ENCODE data around the gene DUS2. TPM values are rescaled to one million over a fixed set of nuclear protein-coding genes. Genes with fewer than 3 reads are reported as not detected.
A peak's percentile ranks its signal among the peaks of the same experiment; 100 is the strongest.
"Not testable (repeated sequence)": the region's sequence is repeated elsewhere in the genome, so short reads cannot be mapped to it uniquely, and the experiment has no call there.

DUS2 gene
- 7.6 TPM for total RNA-seq

- DNase-seq (ENCODE audit: low spot score) (peak; percentile 97), ATAC-seq (peak; percentile 97)
Measured at GRCh38 chr16:68022728-68023537, at the start of gene DUS2, which contains the start of gene DDX28. Gene DUS2, plus strand, starts transcription at chr16:68023284. Its CDS starts 14,740 bp downstream, at chr16:68038024. Gene DDX28, minus strand, starts transcription at chr16:68023232. Its CDS starts 30 bp downstream, at chr16:68023202.

DNA sequence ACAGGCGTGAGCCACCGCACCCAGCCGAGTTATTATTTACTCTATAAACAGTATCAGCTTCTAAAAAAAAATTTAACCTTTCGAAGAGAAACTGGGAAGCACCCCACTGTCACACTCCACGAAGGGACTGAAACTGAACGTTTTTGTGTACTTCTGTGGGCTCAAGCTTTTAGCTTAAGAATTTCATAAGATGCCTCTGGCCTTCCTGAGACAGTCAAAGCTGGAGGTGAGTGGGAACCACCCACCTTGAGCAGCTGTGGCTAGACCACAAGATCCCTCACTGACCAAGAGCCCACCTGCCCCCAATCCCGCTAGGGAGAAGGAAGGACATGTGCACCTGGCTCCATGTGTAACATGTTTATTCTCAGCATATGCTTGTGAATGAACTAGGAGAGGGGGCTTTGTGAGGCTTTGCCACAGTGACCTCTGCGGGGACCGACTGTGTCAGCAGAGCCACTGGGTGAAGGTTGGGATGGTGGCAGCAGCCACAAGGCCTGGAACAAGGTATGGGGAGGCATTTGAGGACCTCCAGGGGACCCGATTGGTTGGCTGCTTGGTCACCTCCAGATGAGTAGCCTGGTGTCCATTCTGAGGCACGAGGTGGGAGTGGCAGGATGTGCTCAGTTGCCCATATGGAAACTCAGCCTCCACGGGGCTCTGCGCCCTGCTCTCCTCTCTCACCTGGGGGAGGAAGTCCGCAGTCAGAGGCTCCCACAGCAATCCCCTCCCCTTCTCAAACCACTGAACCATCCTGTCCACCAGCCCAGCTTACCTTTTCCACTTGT, 47.6 kb upstream of the DUS2 start:
- ATAC-seq, result no peak
- no peak for DNase-seq (ENCODE audit: low spot score)

GRCh38 chr16:67976205-67976604, 46.9 kb upstream of the DUS2 start:
- no peak for DNase-seq (ENCODE audit: low spot score)
- ATAC-seq, result no peak

DNA sequence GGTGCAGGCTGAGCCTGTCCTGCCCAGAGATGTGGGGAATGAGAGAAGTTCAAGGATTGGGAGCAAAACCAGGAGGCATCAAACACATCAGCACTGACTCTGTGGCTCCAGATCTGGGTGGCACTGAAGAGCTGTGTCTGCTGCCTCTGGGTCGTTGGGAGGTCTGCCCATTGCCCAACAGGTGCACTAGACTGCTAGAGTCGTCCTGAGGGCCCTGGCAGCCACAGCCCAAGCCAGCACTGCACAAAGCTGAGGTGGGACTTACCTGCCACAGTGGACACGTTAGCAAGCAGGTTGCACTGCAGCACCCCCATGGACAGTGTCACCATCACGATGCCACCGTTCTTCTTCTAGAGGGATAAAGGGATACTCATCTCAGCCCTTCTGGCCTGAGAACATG, 46.1 kb upstream of the DUS2 start:
- DNase-seq (ENCODE audit: low spot score), result no peak
- no peak for ATAC-seq

GRCh38 chr16:67977469-67978227, 45.4 kb upstream of the DUS2 start:
- DNase-seq (ENCODE audit: low spot score), result no peak
- ATAC-seq, result no peak

DNA sequence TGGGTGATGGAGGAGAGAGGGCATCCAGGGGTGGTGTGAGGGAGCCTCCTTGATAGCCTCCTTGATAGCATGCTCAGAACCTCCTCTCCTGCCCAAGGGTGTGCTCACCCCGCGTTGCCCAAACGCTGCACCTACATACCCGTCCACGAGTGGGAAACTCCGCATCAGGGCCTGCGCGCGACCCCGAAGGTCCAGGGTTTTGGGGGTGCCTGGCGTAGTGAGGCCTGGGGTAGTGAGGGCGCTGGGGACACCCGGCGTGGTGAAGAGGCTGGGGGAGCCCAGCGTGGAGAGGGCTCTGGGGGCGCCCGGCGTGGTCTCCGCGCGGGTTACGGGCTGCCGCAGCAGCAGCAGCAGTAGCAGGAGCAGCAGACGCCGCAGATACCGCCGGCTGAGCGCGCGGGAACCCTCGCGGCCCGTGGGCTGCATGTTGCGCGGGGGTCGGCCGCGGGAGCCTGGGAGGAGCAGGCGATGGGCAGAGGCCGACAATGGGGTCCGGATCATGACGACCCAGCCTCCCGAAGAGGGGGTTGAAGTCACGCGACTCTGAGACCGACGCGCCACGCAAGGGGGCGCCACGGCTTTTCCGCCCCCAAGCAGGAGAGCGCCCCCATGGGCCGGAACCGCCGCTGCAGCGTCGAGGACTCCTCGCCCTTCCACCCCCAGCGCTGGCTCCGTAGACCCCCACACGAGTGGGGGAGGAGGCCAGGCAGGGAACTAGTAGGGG, 43.0 kb upstream of the DUS2 start, which contains the start of gene DPEP3:
Gene DPEP3 (minus strand): TSS at position 545 of the 724 bp plus-strand sequence. CDS start 119 bp downstream, at position 426.
- ATAC-seq, result no peak
- DNase-seq (ENCODE audit: low spot score), result no peak

GRCh38 chr16:67982011-67982696, 40.9 kb upstream of the DUS2 start:
- no peak for ATAC-seq
- DNase-seq (ENCODE audit: low spot score), result no peak

GRCh38 chr16:67986949-67987348, 36.1 kb upstream of the DUS2 start:
- ATAC-seq (no peak), DNase-seq (ENCODE audit: low spot score) (no peak)

- DNase-seq (ENCODE audit: low spot score) (no peak), ATAC-seq (peak; percentile 55)
Measured at GRCh38 chr16:67987460-67988160, 35.5 kb upstream of the DUS2 start.

- DNase-seq (ENCODE audit: low spot score), result no peak
- ATAC-seq, result no peak
Measured at GRCh38 chr16:67988675-67989074, 34.4 kb upstream of the DUS2 start.

- no peak for ATAC-seq
Measured at GRCh38 chr16:67989322-67990017, 33.6 kb upstream of the DUS2 start.

GRCh38 chr16:67990018-67990386, 33.1 kb upstream of the DUS2 start:
- DNase-seq (ENCODE audit: low spot score) (no peak), ATAC-seq (no peak)

More at GRCh38 chr16:67989322-67990017, 33.6 kb upstream of the DUS2 start:
- no peak for DNase-seq (ENCODE audit: low spot score)

- no peak for DNase-seq (ENCODE audit: low spot score)
- no peak for ATAC-seq
Measured at GRCh38 chr16:67992661-67993206, 30.4 kb upstream of the DUS2 start.

DNA sequence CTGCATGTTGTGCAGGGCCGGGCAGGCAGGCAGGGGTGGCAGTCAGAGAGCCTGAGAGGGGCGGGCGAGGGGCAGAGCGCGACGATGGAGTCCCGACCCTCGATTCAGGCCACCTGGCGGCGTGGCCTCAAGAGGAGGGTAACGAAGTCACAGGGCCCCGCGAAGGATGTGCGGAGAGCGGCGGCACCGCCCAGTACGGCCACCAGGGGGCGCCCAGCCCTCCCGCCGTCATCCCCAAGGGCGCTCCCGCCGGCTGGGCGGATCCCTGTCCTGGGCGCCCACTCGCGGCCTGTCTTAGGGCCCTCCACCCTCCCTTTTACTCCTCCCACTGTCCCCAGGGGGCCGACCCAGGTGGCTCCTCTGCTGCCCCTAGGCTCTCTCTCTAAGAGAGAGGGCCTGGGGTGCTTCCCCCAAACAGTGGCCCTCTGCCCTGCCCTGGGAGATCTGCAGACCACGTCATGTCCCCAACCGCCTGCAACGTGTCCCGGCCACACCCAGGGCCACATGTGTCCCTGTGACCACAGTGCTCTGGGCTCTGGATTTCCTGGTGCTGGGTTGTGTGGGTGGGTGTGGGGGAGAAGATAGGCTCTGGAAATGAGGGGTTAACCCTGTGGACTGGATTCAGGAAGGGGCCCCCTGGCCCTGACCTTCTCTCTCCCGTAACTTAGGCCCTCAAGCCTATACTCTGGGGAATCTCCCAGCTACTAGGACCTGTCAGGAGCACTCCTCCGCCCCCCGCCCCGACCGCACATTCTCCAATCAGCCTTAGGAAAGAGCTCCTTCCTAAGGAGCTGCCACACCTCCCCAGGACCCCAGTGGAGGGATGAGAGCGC, 29.7 kb upstream of the DUS2 start:
- peak; percentile 97 for ATAC-seq
- peak; percentile 80 for DNase-seq (ENCODE audit: low spot score)

- DNase-seq (ENCODE audit: low spot score), result not testable (repeated sequence)
- peak; percentile 3 for ATAC-seq
Measured at GRCh38 chr16:67994040-67994408, 29.1 kb upstream of the DUS2 start.

GRCh38 chr16:67995423-67995822, 27.7 kb upstream of the DUS2 start:
- ATAC-seq (no peak), DNase-seq (ENCODE audit: low spot score) (no peak)

- DNase-seq (ENCODE audit: low spot score) (no peak), ATAC-seq (no peak)
Measured at GRCh38 chr16:67996666-67997065, 26.4 kb upstream of the DUS2 start.
